LoVo (cell line): ENCODE data around the gene ACTL6B.
A peak's percentile ranks its signal among the peaks of the same experiment; 100 is the strongest.
"Not testable (repeated sequence)": the region's sequence is repeated elsewhere in the genome, so short reads cannot be mapped to it uniquely, and the experiment has no call there.

Experiments
- DNase-seq: peaks from one replicate; pipeline ENCODE4 v3.0.0-alpha.2; 2016; ENCODE audit warnings: low spot score

The ACTL6B gene

DNA sequence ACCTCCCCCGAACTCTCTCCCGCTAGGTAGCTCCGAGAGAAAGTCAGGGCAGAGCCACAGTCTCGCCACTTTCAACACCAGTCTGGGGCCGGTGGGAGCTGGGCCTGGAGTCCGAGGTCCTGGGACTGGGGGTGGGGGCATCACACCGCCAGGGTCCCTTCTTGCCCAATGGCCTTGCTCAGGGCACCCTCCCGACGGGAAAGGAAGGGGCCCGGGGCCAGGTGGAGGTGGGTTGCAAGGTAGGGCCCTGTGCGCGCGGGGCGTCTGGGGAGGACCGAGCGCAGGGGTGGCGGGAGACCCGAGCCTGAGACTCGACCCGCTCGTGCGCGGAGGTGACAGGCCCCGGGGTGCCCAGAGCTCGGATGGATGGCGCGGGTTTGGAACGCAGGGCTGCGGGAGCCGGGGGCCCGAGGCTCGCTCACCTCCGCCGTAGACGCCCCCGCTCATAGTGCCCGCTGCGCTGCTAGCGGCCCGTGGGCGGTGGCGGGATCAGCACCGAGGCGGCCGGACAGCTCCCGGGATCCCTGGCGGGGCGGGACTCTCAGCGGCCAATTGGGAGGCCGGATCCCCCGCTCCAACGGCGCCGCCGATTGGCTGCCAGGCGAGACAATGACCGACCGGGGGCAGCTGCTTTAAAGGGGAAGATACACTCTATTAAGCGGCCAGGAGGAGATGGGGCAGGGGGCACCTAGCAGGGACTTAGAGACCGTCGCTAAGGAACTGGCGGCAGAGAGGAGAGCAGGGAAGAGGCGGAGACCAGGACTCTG, at the start of gene ACTL6B:
ACTL6B (minus strand) TSS at position 541 of the 767 bp plus-strand sequence; CDS start at position 447, 94 bp downstream.
- DNase-seq, result no peak

DNA sequence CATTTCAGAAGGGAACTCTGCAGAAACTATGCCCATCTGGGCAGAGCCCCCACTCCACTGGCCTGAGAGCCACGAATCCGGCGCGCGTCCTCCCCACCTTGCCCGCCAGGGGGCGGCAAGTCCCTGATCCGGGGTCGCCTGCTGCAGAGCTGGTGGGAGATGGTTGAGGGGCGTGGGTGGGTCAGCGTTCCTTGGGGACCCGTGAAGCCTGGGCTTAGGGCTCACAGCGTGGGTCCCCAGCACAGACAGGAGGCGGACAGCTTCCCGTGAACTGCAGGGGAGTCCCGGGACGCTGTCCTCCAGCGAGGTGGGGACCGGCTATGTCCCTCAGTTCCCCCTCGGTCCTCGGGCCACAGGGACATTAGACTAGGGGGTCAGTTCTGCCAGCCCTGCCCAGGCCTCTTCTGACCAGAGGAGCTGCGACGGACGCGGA, 49.1 kb upstream of the ACTL6B start:
- DNase-seq, result peak; percentile 83

DNA sequence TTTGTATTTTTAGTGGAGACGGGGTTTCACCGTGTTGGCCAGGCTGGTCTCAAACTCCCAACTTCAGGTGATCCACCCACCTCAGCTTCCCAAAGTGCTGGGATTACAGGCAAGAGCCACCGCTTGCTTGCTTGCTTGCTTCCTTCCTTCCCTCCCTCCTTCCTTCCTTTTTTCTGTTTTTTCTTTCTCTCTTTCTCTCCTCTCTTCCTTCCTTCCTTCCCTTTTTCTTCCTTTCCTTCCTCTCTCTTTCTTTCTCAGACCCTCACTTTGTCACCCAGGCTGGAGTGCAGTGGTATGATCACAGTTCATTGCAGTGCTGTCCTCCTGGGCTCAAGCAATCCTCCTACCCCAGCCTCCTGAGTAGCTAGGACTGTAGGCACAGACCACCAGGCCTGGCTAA, 44.8 kb upstream of the ACTL6B start:
- DNase-seq, result not testable (repeated sequence)

DNA sequence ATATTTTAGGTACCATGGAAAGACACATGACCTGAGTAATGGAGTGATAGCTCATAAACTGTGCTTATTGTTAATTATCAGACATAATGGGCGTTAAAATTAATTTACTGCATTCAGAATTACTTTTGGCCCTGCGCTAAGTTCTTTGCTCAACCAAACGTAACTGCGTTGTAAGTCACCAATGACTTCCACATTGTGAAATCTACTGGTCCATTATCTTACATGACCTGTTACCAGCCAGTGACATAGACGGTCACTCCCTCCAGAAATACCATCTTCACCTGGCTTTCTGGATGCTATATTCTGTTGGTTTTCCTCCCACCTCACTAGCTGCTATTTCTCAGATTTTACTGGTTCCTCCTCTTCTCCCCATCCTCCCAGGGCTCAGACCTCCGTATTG, 42.8 kb upstream of the ACTL6B start:
- no peak for DNase-seq

DNA sequence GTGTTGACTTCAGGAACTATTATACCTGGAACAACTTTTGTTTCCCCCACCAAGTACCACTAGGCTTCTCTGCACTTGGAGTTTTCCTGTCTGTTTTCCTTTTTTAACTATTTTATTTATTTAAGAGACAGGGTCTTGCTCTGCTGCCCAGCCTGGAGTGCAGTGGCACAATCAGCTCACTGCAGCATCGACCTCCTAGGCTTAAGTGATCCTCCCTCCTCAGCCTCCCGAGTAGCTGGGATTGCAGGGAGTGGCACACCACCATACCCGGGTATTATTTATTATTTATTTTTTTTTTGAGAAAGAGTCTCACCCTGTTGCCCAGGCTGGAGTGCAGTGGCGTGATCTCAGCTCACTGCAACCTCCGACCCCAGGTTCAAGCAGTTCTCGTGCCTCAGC, 39.9 kb upstream of the ACTL6B start:
- no peak for DNase-seq

DNA sequence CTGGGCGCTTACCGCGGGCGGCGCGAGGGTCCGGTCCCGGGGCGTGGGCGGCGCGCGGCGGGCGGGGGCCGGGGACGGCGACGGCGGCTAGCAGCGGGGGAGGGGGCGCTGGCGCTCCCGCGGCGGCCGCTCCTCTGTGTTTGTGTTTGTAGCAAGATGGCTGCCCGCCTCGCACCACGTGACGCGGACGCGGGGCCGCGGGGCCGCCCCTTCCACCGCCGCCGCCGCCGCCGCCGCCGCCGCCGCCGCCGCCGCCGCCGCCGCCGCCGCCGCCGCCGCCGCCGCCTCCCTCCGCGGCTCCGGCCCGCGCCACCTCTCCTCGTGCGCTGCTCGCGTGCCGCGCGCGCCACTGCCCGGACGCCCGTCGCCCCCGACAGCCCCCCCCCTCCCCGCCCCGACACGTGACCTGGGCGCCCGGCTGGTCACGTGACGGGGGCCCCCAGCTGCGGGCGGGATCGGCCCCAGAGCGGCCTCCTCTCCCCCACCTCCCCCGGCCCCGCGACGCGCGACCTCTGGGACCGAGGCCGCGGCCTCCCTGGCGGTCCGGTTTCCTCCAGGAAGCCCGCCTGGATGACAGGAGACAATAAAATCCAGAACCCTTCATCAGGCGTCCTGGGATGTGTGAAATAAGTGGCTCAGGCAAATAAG, 38.0 kb upstream of the ACTL6B start, which contains the start of gene GIGYF1:
GIGYF1 (minus strand) TSS at position 153 of the 648 bp plus-strand sequence. CDS start 6,012 bp downstream, outside the sequence.
- DNase-seq, result peak; percentile 81

DNA sequence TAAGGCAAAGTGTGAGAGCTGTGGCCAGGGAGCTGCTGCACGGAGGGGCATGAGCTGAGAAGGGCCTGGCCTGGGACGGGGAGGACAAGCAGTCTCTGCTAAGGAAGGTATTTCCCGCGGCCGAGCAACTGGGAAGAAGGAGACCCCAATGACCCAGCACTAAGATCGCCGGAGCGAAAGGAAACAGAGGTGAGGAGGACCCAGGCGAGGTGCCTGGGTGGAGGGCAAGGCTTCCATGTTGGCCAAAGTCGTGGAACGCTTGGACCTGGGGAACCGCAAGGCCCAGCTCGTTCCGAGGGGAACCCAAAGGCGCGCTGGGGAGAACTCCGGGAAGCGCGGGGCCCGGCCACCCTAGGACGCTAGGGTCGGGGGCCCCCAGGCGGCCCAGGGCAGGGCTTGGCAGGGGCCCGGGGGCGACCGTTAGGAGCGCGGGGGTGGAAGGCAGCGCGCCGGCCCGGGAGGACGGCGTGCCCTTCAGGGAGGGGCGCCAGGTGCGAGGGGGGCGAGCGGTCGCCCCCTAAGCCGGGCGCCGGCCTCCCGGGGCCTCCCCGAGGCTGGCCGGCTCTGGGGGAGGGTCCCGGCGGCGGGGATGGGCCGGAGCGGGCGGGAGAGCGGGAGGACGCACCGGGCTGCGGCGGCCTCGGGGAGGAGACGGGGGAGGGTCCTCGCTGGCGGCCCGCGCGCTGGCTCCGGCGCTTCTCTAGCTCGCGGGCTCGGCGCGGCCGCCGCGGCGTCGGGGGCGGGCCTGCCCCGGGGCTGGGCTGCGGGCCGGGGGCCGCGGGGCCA, 37.3 kb upstream of the ACTL6B start:
- no peak for DNase-seq

DNA sequence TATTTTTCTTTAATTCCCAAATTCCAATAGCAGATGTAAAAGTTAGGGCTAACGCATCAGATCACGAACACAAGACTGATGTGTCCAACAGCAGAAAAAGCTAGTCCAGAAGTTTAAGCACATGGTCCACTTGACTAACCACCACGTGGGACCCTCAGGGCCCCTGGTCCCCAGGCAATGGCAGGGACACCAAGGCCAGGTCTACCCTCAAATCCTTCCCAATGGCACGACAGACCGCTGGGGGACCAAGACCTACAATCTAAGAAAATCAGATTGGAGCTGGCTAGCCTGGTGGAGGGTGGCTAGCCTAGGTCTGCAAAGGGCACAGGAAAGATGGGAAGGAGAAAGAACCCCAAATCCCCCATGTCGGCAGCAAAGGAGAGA, 36.3 kb upstream of the ACTL6B start:
- DNase-seq, result no peak

DNA sequence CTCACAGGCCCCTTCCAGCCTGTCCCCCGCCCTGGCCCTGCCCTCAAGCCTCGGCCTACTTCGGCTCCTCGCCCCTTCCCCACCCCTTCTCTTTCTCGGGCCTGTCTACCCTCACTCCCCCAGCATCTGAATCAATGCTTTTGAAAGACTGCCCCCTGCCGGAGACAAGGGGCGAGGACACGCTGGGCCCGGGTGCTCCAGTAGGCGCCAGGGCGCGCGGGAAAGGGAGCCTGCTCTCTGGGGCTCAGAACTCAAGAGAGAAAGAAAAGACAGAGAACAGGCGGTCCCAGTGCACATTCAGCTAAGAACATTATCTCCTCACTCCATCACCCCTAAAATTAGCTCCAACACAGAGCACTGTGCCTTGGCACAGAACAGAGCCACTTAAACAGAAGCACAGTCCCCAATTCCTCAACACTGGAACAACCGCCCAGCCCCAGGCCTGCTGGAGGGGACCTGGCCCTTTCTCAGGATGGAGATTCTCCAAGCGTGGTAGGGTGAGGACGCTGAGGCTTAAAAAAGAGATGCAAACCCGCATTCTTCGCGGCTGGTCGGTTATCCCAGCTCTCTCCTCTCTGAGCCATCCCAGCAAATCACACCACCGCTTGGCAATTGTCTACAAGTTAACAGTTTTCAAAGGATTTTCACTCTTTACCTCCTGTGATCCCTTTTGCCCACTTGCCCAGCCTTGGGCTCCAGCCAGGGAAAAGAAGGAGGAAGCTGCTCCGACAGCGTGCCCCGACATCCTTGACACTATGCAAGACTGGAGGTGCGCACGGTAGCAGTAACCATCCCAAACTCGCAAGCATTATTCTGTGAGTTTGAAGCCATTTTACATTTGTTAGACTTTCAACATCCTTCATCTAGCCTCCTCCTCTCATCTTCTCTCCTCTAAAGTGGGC, 35.7 kb upstream of the ACTL6B start:
- DNase-seq, result peak; percentile 66

DNA sequence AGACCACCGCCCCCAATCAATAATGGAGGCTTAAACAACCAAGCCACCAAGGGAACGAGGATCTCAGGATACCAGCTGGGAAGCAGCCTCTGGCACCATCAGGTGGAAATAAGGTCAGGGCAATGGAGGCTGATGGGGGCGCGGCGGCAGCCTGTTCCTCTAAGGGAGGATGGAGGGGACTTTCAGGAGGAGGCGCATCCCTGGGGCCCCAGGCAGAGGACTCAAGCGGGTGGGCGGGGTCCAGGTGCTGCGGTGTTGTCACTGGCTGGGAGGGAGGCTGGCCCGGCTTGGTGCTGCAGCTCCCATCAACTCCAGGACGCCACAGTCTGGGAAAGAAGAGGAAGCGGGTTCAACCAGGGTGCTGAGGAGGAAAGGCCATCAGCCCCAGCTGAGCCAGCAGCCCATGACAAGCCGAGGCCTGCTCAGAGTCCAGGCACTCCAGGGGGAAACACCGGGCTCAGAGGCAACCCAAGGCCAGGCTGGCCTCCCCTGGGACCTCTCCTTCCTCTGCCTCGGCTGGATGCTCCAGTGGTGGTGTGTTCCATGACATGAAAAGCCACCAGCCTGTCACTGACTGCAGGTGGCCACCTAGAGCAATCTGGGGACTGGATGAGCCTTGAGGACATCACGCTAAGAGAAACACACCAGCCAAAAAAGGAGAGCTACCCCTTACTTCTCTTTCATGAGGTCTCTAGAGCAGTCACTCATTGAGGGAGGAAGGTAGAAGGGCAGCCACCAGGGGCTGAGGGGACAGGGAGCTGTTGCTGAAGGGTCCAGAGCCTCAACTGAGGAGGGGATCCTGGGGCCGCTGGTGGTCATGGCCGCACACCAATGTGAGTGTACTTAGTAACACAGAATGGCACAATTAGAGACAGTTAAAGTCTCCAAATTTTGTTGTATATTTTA, 33.2 kb upstream of the ACTL6B start:
- no peak for DNase-seq

DNA sequence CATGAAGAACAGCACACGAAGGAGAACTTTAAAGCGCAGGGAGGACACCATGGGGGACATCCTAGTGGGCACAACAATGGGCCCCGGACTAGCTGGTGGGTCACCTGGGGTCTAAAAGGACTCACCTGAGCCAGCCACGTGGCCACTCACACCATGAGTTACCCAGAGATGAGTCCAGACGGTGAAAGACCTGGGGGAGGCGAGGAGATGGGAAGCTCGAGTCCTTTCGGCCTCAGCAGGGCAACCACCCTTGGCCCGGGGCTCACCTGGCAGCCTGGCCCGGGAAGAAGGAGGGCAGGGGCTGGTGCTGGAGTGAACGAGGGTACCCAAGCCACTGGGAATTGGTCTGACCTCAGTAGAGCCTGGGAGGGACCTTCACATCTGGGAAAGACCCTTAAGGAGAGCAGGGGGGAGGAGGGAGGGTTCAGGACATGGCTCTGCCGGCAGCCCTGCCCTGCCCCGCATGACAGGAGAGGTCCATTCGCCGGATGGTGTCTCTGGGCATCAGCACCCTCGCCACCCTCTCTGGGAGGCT, 32.1 kb upstream of the ACTL6B start:
- no peak for DNase-seq

DNA sequence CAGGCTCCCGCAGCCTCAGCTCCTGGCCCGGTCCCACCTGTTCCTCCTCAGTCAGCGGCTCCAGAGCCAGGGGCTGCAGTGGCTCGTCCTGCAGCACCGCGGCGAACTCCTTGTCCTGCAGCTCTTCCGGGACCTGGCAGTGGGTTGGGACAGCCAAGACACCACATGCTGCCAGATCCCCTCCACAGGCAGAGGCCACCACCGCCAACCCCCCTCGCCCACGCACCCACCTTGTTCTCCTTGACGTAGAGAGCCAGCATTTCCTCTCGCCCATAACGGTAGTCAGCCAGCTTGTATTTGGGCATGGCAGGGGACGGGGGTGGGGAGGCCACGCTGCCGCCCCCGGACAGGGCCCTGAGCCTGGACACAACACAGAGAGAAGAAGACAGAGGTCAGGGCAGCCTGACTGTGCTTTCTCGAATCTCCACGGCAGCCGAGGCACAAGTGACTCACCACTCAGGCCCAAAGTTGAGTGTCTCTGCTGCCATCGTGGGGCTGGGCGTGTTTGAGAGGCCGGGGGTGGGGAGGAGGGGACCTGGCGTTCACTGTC, 31.6 kb upstream of the ACTL6B start:
- DNase-seq, result no peak

DNA sequence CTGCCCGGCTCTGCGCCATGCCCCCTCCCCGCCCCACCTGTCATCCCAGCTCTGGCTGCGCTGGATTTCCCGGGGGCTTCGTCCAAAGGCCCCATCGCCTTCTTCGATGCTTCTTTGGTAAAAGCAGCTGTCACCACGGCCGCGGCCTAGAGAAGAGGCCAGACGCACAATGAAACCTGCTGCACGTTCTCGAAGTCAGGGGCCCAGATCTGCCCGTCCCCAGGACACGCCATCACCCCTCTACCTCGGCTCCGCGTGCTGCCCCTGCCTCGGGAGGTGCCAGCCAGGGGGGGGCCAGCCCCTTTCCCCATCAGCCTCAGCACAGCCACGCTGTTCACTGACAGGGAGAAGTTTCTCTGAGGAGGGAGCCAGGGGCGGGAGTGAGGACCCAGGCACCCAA, 31.0 kb upstream of the ACTL6B start:
- DNase-seq, result no peak

DNA sequence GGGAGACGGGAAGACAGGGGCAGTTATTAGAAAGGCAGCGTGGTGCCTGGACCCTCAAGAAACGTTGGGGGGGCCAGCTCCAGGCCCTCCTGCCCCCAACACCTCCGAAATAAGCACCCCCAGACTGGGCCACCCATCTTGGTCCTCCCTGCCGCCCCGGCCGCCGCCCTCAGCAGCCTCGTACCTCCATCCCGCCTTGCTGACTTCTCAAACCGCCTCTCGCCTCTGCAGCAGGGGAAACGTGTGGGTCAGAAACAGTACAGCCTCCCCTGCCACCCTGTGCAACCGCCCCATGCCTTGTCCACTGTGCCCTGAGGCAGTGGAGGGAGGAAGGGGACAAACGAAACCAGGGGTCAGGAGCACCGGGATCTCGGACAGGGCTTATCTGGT, 30.6 kb upstream of the ACTL6B start:
- DNase-seq, result no peak

DNA sequence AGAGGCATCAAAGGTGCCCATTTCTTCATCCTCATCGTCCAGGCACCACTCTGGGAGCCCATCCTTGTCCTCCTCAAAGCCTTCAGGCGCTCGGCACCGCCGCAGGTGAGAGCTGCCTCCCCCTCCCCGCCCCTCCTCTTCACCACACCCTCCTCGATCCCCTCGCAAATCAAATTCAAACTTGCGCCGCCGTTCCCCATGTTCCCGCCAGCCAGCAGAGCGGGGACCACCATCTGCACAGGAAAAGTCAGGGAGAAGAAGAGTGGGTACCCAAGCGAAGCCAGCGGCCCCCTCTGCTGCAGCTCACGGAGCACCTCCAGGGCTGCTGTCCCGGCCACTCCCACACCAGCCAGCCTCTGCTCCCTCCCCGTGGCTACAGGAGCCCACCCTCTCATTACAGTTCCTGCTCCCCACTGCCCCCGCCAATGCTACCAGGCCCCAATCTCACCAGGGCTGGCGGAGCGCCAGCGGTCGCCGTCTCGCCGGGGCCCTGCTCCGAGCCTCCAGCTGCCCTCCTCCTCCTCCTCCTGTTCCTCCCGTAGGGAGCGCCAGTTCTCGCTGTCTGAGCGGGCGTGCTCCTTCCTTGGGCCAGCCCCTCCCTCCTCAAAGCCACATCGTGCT, 30.1 kb upstream of the ACTL6B start:
- no peak for DNase-seq

DNA sequence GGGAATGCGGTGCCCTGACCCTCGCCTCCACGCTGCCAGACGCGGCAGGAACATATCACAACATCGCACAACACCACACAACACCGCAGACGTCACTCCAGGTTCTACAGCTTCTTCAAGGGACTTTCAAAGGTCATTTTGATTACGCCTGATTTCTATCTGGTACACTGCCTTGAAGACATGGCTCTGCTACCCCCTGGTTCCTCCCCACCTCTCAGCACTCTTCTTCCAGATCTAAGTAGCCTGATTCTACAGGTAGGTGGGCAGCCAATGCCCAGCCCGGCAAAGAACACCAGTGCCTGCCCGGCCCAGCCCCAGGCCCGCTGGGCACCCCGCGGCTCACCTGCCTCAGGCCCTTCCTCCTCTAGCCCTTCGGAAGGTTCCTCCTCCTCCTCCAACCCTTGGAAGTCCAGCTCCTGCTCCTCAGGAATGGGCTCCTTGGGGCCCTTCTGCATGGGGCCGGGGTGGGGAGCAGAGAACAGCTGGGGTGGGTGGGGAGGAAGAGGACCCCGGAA, 29.4 kb upstream of the ACTL6B start:
- DNase-seq, result no peak

DNA sequence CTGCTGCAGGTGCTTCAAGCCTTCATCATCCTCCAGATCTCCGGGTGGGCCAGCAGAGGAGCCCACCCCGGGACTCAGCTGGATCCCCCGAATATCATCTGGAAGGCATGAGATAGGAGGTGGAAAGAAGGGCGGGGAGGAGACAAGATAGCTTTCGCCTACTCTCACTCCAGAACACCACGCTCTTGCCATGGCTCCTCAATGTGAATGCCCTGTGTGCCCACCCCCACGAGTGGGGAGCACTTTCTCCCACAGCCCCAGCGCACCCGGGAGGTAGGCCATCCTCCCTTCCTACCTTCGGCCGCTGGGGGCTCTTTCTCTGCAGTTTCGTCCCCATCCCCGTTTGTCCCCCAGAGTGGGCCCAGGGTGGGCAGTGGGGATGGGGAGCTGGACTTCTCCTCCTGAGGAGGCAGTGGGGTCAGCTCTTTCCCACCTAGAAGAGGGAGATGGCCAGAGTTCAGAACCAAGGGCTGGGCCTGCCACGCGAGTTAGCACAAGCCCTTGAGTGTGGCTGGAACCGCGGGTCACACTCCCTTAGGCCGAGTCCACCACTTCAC, 28.9 kb upstream of the ACTL6B start:
- DNase-seq, result no peak

DNA sequence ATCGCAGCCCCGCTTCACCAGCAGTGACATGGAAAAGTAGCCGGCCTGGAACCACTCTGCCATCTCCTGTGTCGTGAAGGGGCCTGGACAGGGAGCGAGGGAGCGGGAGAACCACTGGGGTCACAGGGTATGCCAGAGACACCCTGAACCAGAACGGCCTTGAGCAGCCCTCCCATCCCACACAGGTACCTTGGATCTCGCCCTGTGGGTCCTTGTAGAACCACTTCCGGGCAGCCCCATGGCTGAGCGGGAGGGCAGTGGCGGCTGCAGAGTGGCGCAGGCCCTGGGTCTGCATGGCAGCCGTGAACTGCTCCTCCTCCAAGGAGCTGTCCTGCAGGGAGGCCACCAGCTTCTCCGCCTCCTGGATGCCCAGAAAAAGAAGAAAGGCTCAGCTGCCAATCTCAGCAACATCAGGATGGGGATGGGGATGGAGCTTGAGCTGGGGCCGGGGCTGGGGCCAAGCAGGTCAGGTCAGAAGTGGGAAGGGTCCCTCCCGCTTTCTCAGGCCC, 28.3 kb upstream of the ACTL6B start:
- DNase-seq, result no peak
